Bronchial epithelial cell (primary cell): ENCODE data around the gene PPP6R2. TPM values are rescaled to one million over a fixed set of nuclear protein-coding genes. Genes with fewer than 3 reads are reported as not detected.
"Not testable (repeated sequence)": the region's sequence is repeated elsewhere in the genome, so short reads cannot be mapped to it uniquely, and the experiment has no call there.

Source experiments
- DNase-seq: peaks from one replicate; pipeline ENCODE4 v3.0.0-alpha.2; 2010; ENCODE audit warnings: low read depth
- FAIRE-seq: peaks from 2 replicates; lab custom pipeline; 2011; peaks lifted over from hg19 to GRCh38; lab: Jason Lieb, UNC
- H3K27me3 ChIP-seq: 2 replicates; pipeline ENCODE4 v1.5.1; 2011; ENCODE audit warnings: low read length; ENCODE audit not compliant: control insufficient read depth, insufficient read depth
- H3K36me3 ChIP-seq: 2 replicates; pipeline ENCODE4 v1.5.1; 2011; ENCODE audit warnings: low read length; ENCODE audit not compliant: control insufficient read depth, insufficient read depth
- H3K4me3 ChIP-seq: 2 replicates; pipeline ENCODE4 v1.5.1; 2011; ENCODE audit warnings: mild to moderate bottlenecking, low read depth, low read length, control low read depth
- CTCF ChIP-seq: IDR thresholded peaks from 2 replicates; pipeline ENCODE4 v1.5.1; 2011; ENCODE audit warnings: mild to moderate bottlenecking, moderate library complexity, low read length, control low read depth, inconsistent platforms; ENCODE audit not compliant: insufficient read depth, severe bottlenecking
- total RNA-seq: library from RNA; depleted of rRNA; stranded (reverse); fragments of >200 nt; gene quantifications from 2 replicates; pipeline ENCODE4 v1.2.1, GENCODE V29; 2014

The PPP6R2 gene
- total RNA-seq, 1 donor from 2014 or later, result 50.5 TPM

- H3K27me3 ChIP-seq, result peaks cover 1% of the 10 kb centered on the region
- no peak for DNase-seq
- no peak for TF ChIP-seq CTCF
- no peak for FAIRE-seq
- H3K36me3 ChIP-seq, result no peaks in the 10 kb centered on the region
- no peak overlapping the region for H3K4me3 ChIP-seq
These were observed 24.8 kb upstream of the PPP6R2 start for GRCh38 chr22:50318356-50318697.

GRCh38 chr22:50318698-50319411 lies 24.3 kb upstream of the PPP6R2 start:
- H3K4me3 ChIP-seq, result no peak overlapping the region
- FAIRE-seq (no peak), DNase-seq (no peak)
- no peak for TF ChIP-seq CTCF
- no peaks in the 10 kb centered on the region for H3K36me3 ChIP-seq
- peaks cover 1% of the 10 kb centered on the region for H3K27me3 ChIP-seq

- DNase-seq, result no peak
- no peak for FAIRE-seq
- no peak for TF ChIP-seq CTCF
- no peaks in the 10 kb centered on the region for H3K36me3 ChIP-seq
- peaks cover 1% of the 10 kb centered on the region for H3K27me3 ChIP-seq
- H3K4me3 ChIP-seq, result no peak overlapping the region
These were observed 23.6 kb upstream of the PPP6R2 start for GRCh38 chr22:50319503-50319951.

GRCh38 chr22:50320116-50320515 lies 23.0 kb upstream of the PPP6R2 start:
- Histone ChIP-seq H3K36me3 (no peaks in the 10 kb centered on the region), H3K4me3 (no peak overlapping the region), H3K27me3 (no peaks in the 10 kb centered on the region)
- TF ChIP-seq CTCF, result no peak
- FAIRE-seq, result no peak
- DNase-seq, result no peak

- TF ChIP-seq CTCF, result no peak
- Histone ChIP-seq H3K27me3 (no peaks in the 10 kb centered on the region), H3K4me3 (no peak overlapping the region), H3K36me3 (no peaks in the 10 kb centered on the region)
- FAIRE-seq, result no peak
- no peak for DNase-seq
These were observed 22.3 kb upstream of the PPP6R2 start for GRCh38 chr22:50320671-50321325.

GRCh38 chr22:50322382-50323104 lies 20.6 kb upstream of the PPP6R2 start:
- not testable (repeated sequence) for H3K4me3 ChIP-seq, FAIRE-seq, H3K36me3 ChIP-seq, H3K27me3 ChIP-seq, DNase-seq
